GM23338 (cell line): ENCODE measurements around the gene SLC7A10.

Experiments
- CTCF ChIP-seq, 2 experiments: fragments of 200-600 bp in 1 of 2; sonication (generic) in 1 of 2; conservative IDR thresholded peaks; 2 replicates each; pipeline versions ENCODE4 v1.5.1 to v1.6.1; 2016 to 2017; ENCODE audit warnings: antibody characterized with exemption in 2 of 2, low read depth in 2 of 2, mild to moderate bottlenecking in 2 of 2, moderate library complexity in 1 of 2
- EZH2 ChIP-seq: fragments of 200-600 bp; sonication (generic); IDR thresholded peaks from one replicate; pipeline ENCODE4 v1.8.0; 2017; ENCODE audit warnings: antibody characterized with exemption, mild to moderate bottlenecking, low read depth; ENCODE audit not compliant: unreplicated experiment
- POLR2AphosphoS5 ChIP-seq: IDR thresholded peaks from 2 replicates; pipeline ENCODE4 v1.6.1; 2016; ENCODE audit warnings: antibody characterized with exemption, low read depth

- TF ChIP-seq CTCF (conservative IDR thresholded peaks at IDR 0.05; ENCODE audit: low read depth in 2 of 2) (no peak), POLR2AphosphoS5 (no peak), EZH2 (no peak)
Measured at GRCh38 chr19:33207040-33207620, 18.5 kb downstream of the SLC7A10 start.
